Stimulated activated CD4-positive, alpha-beta T cell treated with anti-CD3 and anti-CD28 coated beads, Interleukin-1b, Interleukin-23, amount 100 ng/mL, for 1 hour (primary cell): Measurements from ENCODE around the gene TTF2.

Experiments
- DNase-seq, 2 donors: peaks; one replicate each; pipeline ENCODE4 v3.0.0-alpha.2; 2020; ENCODE audit warnings: low read depth in 2 of 2

Gene TTF2

GRCh38 chr1:117059678-117060440 is at the start of gene TTF2:
TSS of gene TTF2 (plus strand) at chr1:117060326. CDS start at chr1:117060347, 21 bp downstream.
- DNase-seq = peak; percentile 88 to 89

GRCh38 chr1:117011334-117011733 is 48.8 kb upstream of the TTF2 start:
- no peak for DNase-seq

GRCh38 chr1:117013309-117013858 is 46.7 kb upstream of the TTF2 start:
- no peak for DNase-seq

GRCh38 chr1:117014209-117014608 is 45.9 kb upstream of the TTF2 start:
- DNase-seq = no peak

GRCh38 chr1:117015724-117016123 is 44.4 kb upstream of the TTF2 start:
- no peak for DNase-seq

- no peak for DNase-seq
Measured at GRCh38 chr1:117017062-117017461, 43.1 kb upstream of the TTF2 start.

- DNase-seq = no peak
Measured at GRCh38 chr1:117017648-117018047, 42.5 kb upstream of the TTF2 start.

GRCh38 chr1:117020526-117021156 is 39.5 kb upstream of the TTF2 start:
- DNase-seq = no peak

- DNase-seq = no peak
Measured at GRCh38 chr1:117022114-117022513, 38.0 kb upstream of the TTF2 start.

GRCh38 chr1:117025568-117025967 is 34.6 kb upstream of the TTF2 start:
- DNase-seq = no peak

GRCh38 chr1:117026361-117026760 is 33.8 kb upstream of the TTF2 start:
- DNase-seq = no peak

GRCh38 chr1:117029685-117030084 is 30.4 kb upstream of the TTF2 start:
- DNase-seq = no peak

- no peak for DNase-seq
Measured at GRCh38 chr1:117030271-117030877, 29.8 kb upstream of the TTF2 start.

- no peak for DNase-seq
Measured at GRCh38 chr1:117032266-117032665, 27.9 kb upstream of the TTF2 start.

- no peak for DNase-seq
Measured at GRCh38 chr1:117032681-117033539, 27.2 kb upstream of the TTF2 start.

GRCh38 chr1:117033772-117034171 is 26.4 kb upstream of the TTF2 start:
- no peak for DNase-seq

GRCh38 chr1:117034791-117035290 is 25.3 kb upstream of the TTF2 start:
- DNase-seq = no peak

- DNase-seq = no peak
Measured at GRCh38 chr1:117036018-117036461, 24.1 kb upstream of the TTF2 start.

- no peak for DNase-seq
Measured at GRCh38 chr1:117037802-117038201, 22.3 kb upstream of the TTF2 start.

GRCh38 chr1:117038236-117038635 is 21.9 kb upstream of the TTF2 start:
- DNase-seq = no peak

GRCh38 chr1:117044217-117044616 is 15.9 kb upstream of the TTF2 start:
- DNase-seq = no peak
